Esophagus muscularis mucosa (tissue), 4 donors: ENCODE results near the gene CXCL8.

ENCODE experiments used
- EP300 ChIP-seq: sonication (generic); formaldehyde crosslinking; IDR thresholded peaks from one replicate; pipeline ENCODE4 v1.6.1; 2017; ENCODE audit warnings: antibody characterized with exemption
- POLR2AphosphoS5 ChIP-seq, 2 donors: sonication (generic); formaldehyde crosslinking; IDR thresholded peaks; one replicate each; pipeline ENCODE4 v1.6.1; 2017; ENCODE audit warnings: antibody characterized with exemption in 2 of 2
- TF ChIP-seq, protein P1 (sequence below), 3 experiments: fragments of 200-600 bp in 2 of 3; fragments of 450-650 bp in 1 of 3; sonication (generic) in 2 of 3; IDR thresholded peaks; one replicate each; pipeline ENCODE4 v1.5.1; 2017 to 2019; ENCODE audit warnings: antibody characterized with exemption in 3 of 3, mild to moderate bottlenecking in 2 of 3, moderate library complexity in 1 of 3

DNA sequence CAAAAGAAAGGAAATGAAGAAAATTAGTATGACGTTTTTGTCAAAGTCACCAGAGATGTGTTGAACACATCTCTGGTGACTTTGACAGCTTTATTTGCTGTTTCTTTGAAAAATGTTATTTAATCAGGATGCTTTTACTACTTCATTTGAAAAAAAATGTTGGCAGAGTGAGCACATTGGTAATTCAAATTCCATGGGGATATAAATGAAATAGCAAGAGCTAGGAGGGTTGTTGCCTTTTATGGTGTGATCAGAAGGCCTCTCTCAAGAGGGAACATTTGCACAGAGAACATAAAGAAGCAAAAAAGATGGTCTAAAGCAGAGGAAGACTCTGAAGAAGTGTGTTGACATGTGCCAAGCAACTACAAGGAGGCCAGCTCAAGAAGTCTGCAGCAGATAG, 46.6 kb upstream of the CXCL8 start:
- TF ChIP-seq, protein P1, sequence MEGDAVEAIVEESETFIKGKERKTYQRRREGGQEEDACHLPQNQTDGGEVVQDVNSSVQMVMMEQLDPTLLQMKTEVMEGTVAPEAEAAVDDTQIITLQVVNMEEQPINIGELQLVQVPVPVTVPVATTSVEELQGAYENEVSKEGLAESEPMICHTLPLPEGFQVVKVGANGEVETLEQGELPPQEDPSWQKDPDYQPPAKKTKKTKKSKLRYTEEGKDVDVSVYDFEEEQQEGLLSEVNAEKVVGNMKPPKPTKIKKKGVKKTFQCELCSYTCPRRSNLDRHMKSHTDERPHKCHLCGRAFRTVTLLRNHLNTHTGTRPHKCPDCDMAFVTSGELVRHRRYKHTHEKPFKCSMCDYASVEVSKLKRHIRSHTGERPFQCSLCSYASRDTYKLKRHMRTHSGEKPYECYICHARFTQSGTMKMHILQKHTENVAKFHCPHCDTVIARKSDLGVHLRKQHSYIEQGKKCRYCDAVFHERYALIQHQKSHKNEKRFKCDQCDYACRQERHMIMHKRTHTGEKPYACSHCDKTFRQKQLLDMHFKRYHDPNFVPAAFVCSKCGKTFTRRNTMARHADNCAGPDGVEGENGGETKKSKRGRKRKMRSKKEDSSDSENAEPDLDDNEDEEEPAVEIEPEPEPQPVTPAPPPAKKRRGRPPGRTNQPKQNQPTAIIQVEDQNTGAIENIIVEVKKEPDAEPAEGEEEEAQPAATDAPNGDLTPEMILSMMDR (IDR thresholded peaks at IDR 0.05), result no peak
- no peak for TF ChIP-seq POLR2AphosphoS5 (IDR thresholded peaks at IDR 0.05)
- no peak for TF ChIP-seq EP300
